H1 (cell line): ENCODE data around the gene BBS12. TPM values are rescaled to one million over a fixed set of nuclear protein-coding genes. Genes with fewer than 3 reads are reported as not detected.
A peak's percentile ranks its signal among the peaks of the same experiment; 100 is the strongest.

Experiments used
- CTCF ChIA-PET: fragments of 300-600 bp; sonication (Branson Sonifier 250); formaldehyde crosslinking; loops from one replicate; lab custom pipeline; 2021; ENCODE audit not compliant: partially characterized antibody; lab: Charles Lee
- POLR2A ChIA-PET: fragments of 300-600 bp; sonication (Branson Sonifier 250); formaldehyde crosslinking; loops from one replicate; lab custom pipeline; 2021; ENCODE audit warnings: inconsistent platforms; ENCODE audit not compliant: partially characterized antibody; lab: Charles Lee
- DNase-seq, 2 experiments: peaks; one replicate each; pipeline versions ENCODE4 v3.0.0 to v3.0.0-alpha.2; 2010 to 2022; ENCODE audit warnings: low spot score in 2 of 2, low read depth in 1 of 2, mixed read lengths in 1 of 2
- FAIRE-seq: peaks from 2 replicates; lab custom pipeline; 2011; peaks lifted over from hg19 to GRCh38; lab: Jason Lieb, UNC
- H2AFZ ChIP-seq: 2 replicates; pipeline ENCODE4 v1.8.1; 2012; ENCODE audit warnings: low read length, inconsistent platforms
- H2AK5ac ChIP-seq: 2 replicates; pipeline ENCODE4 v1.6.1; 2013; ENCODE audit warnings: low read depth, low read length
- H2BK120ac ChIP-seq: replicated peaks from 2 replicates; pipeline ENCODE3; 2013; ENCODE audit warnings: low read depth, low read length, inconsistent platforms
- H2BK12ac ChIP-seq: 2 replicates; pipeline ENCODE4 v1.6.1; 2013; ENCODE audit warnings: low read depth, low read length
- H2BK15ac ChIP-seq: 2 replicates; pipeline ENCODE4 v1.6.1; 2013; ENCODE audit warnings: low read length
- H2BK20ac ChIP-seq: 2 replicates; pipeline ENCODE4 v1.6.1; 2013; ENCODE audit warnings: low read length
- H2BK5ac ChIP-seq: 2 replicates; pipeline ENCODE4 v1.6.1; 2013; ENCODE audit warnings: low read depth, low read length
- H3K14ac ChIP-seq: 2 replicates; pipeline ENCODE4 v1.6.1; 2013; ENCODE audit warnings: inconsistent platforms; ENCODE audit not compliant: insufficient read length
- H3K18ac ChIP-seq: 2 replicates; pipeline ENCODE4 v1.6.1; 2013; ENCODE audit warnings: low read length; ENCODE audit errors: extremely low read depth
- H3K23ac ChIP-seq: 2 replicates; pipeline ENCODE4 v1.6.1; 2013; ENCODE audit warnings: inconsistent platforms; ENCODE audit not compliant: insufficient read length
- H3K23me2 ChIP-seq: 2 replicates; pipeline ENCODE4 v1.6.1; 2013; ENCODE audit warnings: low read depth, low read length
- H3K27ac ChIP-seq: 2 replicates; pipeline ENCODE4 v1.6.1; 2011; ENCODE audit warnings: low read depth, low read length, inconsistent platforms
- H3K27me3 ChIP-seq, 4 experiments: replicated peaks in 1 of 4; 1 replicate in 1 of 4; 2 replicates in 3 of 4; pipeline versions ENCODE4 v1.6.1 to v1.8.1; 2011 to 2013; ENCODE audit warnings: low read length in 3 of 4, mild to moderate bottlenecking in 3 of 4, inconsistent platforms in 2 of 4, mixed read lengths in 2 of 4, moderate library complexity in 1 of 4; ENCODE audit not compliant: control insufficient read depth in 3 of 4, insufficient read depth in 3 of 4; ENCODE audit errors: extremely low read depth in 1 of 4
- H3K36me3 ChIP-seq, 4 experiments: 2 replicates each; pipeline versions ENCODE4 v1.6.1 to v1.8.1; 2011 to 2013; ENCODE audit warnings: mild to moderate bottlenecking in 4 of 4, low read length in 3 of 4, moderate library complexity in 2 of 4, control low read depth in 1 of 4, inconsistent platforms in 1 of 4; ENCODE audit not compliant: insufficient read depth in 4 of 4, control insufficient read depth in 2 of 4
- H3K4ac ChIP-seq: replicated peaks from 2 replicates; pipeline ENCODE3; 2013; ENCODE audit warnings: low read length, low read depth, mixed read lengths, inconsistent platforms; ENCODE audit not compliant: insufficient read length
- H3K4me1 ChIP-seq, 4 experiments: replicated peaks in 1 of 4; 1 replicate in 1 of 4; 2 replicates in 3 of 4; pipeline versions ENCODE4 v1.6.1 to v1.8.1; 2011 to 2013; ENCODE audit warnings: low read length in 3 of 4, inconsistent platforms in 2 of 4, mixed read lengths in 1 of 4; ENCODE audit not compliant: insufficient read depth in 4 of 4, control insufficient read depth in 3 of 4
- H3K4me2 ChIP-seq, 2 experiments: 2 replicates each; pipeline versions ENCODE4 v1.6.1 to v1.8.1; 2011 to 2013; ENCODE audit warnings: low read depth in 2 of 2, low read length in 2 of 2, control low read depth in 1 of 2, inconsistent platforms in 1 of 2, mild to moderate bottlenecking in 1 of 2; ENCODE audit not compliant: insufficient read depth in 1 of 2
- H3K4me3 ChIP-seq, 4 experiments: fragments of 200-600, 300-600 bp in 1 of 4; sonication (generic), shearing (Covaris generic), sonication (Bioruptor Twin) in 1 of 4; 2 replicates each; pipeline versions ENCODE4 v1.5.1 to v1.8.1; 2011 to 2016; ENCODE audit warnings: low read length in 4 of 4, low read depth in 3 of 4, control low read depth in 2 of 4, inconsistent platforms in 2 of 4, mild to moderate bottlenecking in 2 of 4, mixed read lengths in 1 of 4, moderate library complexity in 1 of 4; ENCODE audit not compliant: insufficient read depth in 2 of 4; ENCODE audit errors: extremely low read depth in 1 of 4
- H3K56ac ChIP-seq: replicated peaks from 2 replicates; pipeline ENCODE3; 2013; ENCODE audit warnings: low read depth, mild to moderate bottlenecking, mixed read lengths, low read length, inconsistent platforms; ENCODE audit not compliant: insufficient read length
- H3K79me1 ChIP-seq: 2 replicates; pipeline ENCODE4 v1.6.1; 2013; ENCODE audit warnings: low read depth, low read length, control low read depth
- H3K79me2 ChIP-seq, 2 experiments: 2 replicates each; pipeline versions ENCODE4 v1.6.1 to v1.8.1; 2012 to 2013; ENCODE audit warnings: low read length in 2 of 2, mild to moderate bottlenecking in 2 of 2, inconsistent platforms in 1 of 2; ENCODE audit not compliant: insufficient read depth in 2 of 2, control insufficient read depth in 1 of 2
- H3K9ac ChIP-seq, 4 experiments: replicated peaks in 1 of 4; 1 replicate in 1 of 4; 2 replicates in 3 of 4; pipeline versions ENCODE4 v1.6.1 to v1.8.1; 2011 to 2013; ENCODE audit warnings: low read depth in 3 of 4, low read length in 3 of 4, control low read depth in 2 of 4, mild to moderate bottlenecking in 2 of 4, moderate library complexity in 2 of 4, inconsistent platforms in 1 of 4; ENCODE audit errors: extremely low read depth in 1 of 4
- H3K9me3 ChIP-seq, 2 experiments: 2 replicates each; pipeline versions ENCODE4 v1.6.1 to v1.8.1; 2012 to 2013; ENCODE audit warnings: mild to moderate bottlenecking in 2 of 2, moderate library complexity in 2 of 2, control low read depth in 1 of 2, inconsistent platforms in 1 of 2, low read depth in 1 of 2, low read length in 1 of 2, mixed read lengths in 1 of 2; ENCODE audit not compliant: insufficient read depth in 2 of 2
- H4K20me1 ChIP-seq, 2 experiments: replicated peaks in 1 of 2; 2 replicates each; pipeline versions ENCODE3 to v1.8.1; 2011 to 2013; ENCODE audit warnings: inconsistent platforms in 2 of 2, low read length in 2 of 2, mild to moderate bottlenecking in 1 of 2; ENCODE audit not compliant: insufficient read depth in 2 of 2, control insufficient read depth in 1 of 2
- H4K5ac ChIP-seq: 2 replicates; pipeline ENCODE4 v1.6.1; 2013; ENCODE audit warnings: low read length, low read depth, mixed read lengths, inconsistent platforms; ENCODE audit not compliant: insufficient read length
- H4K8ac ChIP-seq: 2 replicates; pipeline ENCODE4 v1.8.0; 2013; ENCODE audit warnings: mild to moderate bottlenecking, moderate library complexity, low read length, inconsistent platforms; ENCODE audit not compliant: insufficient read depth; ENCODE audit errors: extremely low read depth
- H4K91ac ChIP-seq: replicated peaks from 2 replicates; pipeline ENCODE3; 2013; ENCODE audit warnings: low read length, mixed read lengths, inconsistent platforms; ENCODE audit not compliant: insufficient read length
- BCL11A ChIP-seq, 2 experiments: IDR thresholded peaks; one replicate each; pipeline ENCODE4 v1.6.1; 2011; ENCODE audit warnings: low read depth in 2 of 2, low read length in 2 of 2, mild to moderate bottlenecking in 2 of 2
- CEBPB ChIP-seq: IDR thresholded peaks from 2 replicates; pipeline ENCODE4 v1.6.1; 2012; ENCODE audit warnings: low read depth, low read length
- HDAC6 ChIP-seq: IDR thresholded peaks from one replicate; pipeline ENCODE4 v1.7.1; 2012; ENCODE audit warnings: low read depth, mild to moderate bottlenecking, inconsistent platforms, low read length, moderate library complexity
- KDM5A ChIP-seq: fragments of 200-600 bp; IDR thresholded peaks from 2 replicates; pipeline ENCODE4 v1.7.1; 2012; ENCODE audit warnings: mild to moderate bottlenecking, low read length, inconsistent platforms, mixed read lengths
- SP1 ChIP-seq: IDR thresholded peaks from 2 replicates; pipeline ENCODE4 v1.6.1; 2011; ENCODE audit warnings: low read depth, low read length
- TAF7 ChIP-seq: optimal IDR thresholded peaks from 2 replicates; pipeline ENCODE3; 2011; ENCODE audit warnings: low read depth, mild to moderate bottlenecking, inconsistent platforms, low read length, moderate library complexity, borderline replicate concordance
- WGBS, 2 experiments: shearing (Covaris generic) in 1 of 2; methylation state at CpG; one replicate each; pipeline versions ENCODE4 v1.1.6 to v1.1.7; 2013 to 2015; ENCODE audit warnings: low lambda C conversion rate in 2 of 2, mixed read lengths in 2 of 2, inconsistent platforms in 1 of 2, low coverage in 1 of 2, missing lambda C conversion rate in 1 of 2; ENCODE audit not compliant: insufficient replicate concordance in 2 of 2, insufficient coverage in 1 of 2, insufficient read length in 1 of 2; ENCODE audit errors: extremely low coverage in 1 of 2, missing lambda C conversion rate in 1 of 2; 5-methylcytosine and 5-hydroxymethylcytosine counted together
- polyA plus RNA-seq, 7 experiments: library from polyadenylated mRNA; depleted of rRNA in 3 of 7; stranded (reverse) in 5 of 7; unstranded in 2 of 7; fragments of >200 nt in 5 of 7; fragments of 200-250 nt in 2 of 7; gene quantifications; 1 replicate in 5 of 7; 2 replicates in 1 of 7; 4 replicates in 1 of 7; pipeline versions ENCODE4 v1.2.1 to v1.2.3, GENCODE V29; 2011 to 2013; ENCODE audit warnings: missing spikeins in 2 of 7, mixed read lengths in 2 of 7
- total RNA-seq: library from RNA; stranded (reverse); fragmentation: NEBNext Ultra II Directional; extraction: Animal tissue kit (Norgen Biotek cat#: 25700); gene quantifications from 2 replicates; pipeline ENCODE4 v1.2.1, GENCODE V29; 2021

Gene BBS12
- total and polyA plus RNA-seq, 2 of the 8 experiments (the other 6 are each of a cell fraction or from before 2014, with no cell fraction given): 0.88 to 2.6 TPM

DNA sequence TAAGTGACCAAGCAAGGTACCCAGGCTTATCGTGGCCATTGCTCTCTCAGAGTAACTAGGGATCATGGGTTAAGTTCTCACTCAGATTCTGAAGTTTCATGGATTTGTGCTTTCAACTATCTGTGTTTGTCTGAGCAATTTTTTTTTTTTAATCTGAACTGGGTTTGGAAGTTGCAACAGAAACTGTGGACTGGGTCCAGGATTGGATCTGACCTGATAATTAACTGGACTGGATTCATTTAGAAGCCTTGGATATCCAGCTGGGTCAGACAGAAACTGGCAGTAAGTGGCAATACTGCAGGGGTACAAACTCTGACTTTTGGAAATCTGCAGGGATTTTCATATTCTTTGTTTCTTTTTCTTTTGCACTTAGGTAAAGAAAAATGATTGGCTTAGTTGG is 55.4 kb downstream of the BBS12 start:
- H2AFZ ChIP-seq: no peak overlapping the region
- ChIA-PET CTCF (interaction anchor here (0.9 to 2.6 kb wide), 4 partner anchors 9 to 71 kb away, joined by 3 to 8 read pairs (median 6); no protein-coding TSS in a partner anchor), POLR2A (interaction anchor here (0.9 to 3.4 kb wide), 6 partner anchors 9 to 116 kb away, joined by 3 to 37 read pairs (median 3); partner anchors contain the start of gene FGF2)

More for the DNA sequence above, 55.4 kb downstream of the BBS12 start:
- H3K27me3 ChIP-seq: no peaks in the 10 kb centered on the region
- no peak for DNase-seq
- TF ChIP-seq BCL11A (IDR thresholded peaks at IDR 0.05; ENCODE audit: low read depth in 2 of 2, low read length in 2 of 2) (no peak), HDAC6 (no peak), KDM5A (no peak), SP1 (0 out of 2 replicates have a peak, but pooled peaks have one; percentile 35), TAF7 (no peak), CEBPB (no peak)
- TF ChIP-seq, all 59 proteins: peak for 1
- Histone ChIP-seq H2BK5ac (peak overlapping the region; percentile 86; the same call in 1 of the 2 replicates), H3K36me3 (no peaks in the 10 kb centered on the region), H2BK12ac (peak overlapping the region; percentile 99), H3K56ac (no peak overlapping the region), H3K14ac (no peak overlapping the region), H3K79me1 (no peaks in the 10 kb centered on the region), H2BK15ac (no peak overlapping the region), H3K27ac (no peak overlapping the region), H4K20me1 (no peaks in the 10 kb centered on the region), H2AK5ac (no peak overlapping the region), H2BK20ac (peak overlapping the region; percentile 24; the same call in 1 of the 2 replicates), H3K4me2 (0 out of 4 replicates have a peak overlapping the region, but pooled peaks of 1 of the 2 experiments have one; percentile 25), H3K23ac (no peak overlapping the region), H4K5ac (no peak overlapping the region), H4K91ac (peak overlapping the region; percentile 22), H3K4ac (no peak overlapping the region), H3K4me3 (no peak overlapping the region), H3K4me1 (peaks cover 7 to 14% (median 12%) of the 10 kb centered on the region in 4 experiments), H3K23me2 (no peaks in the 10 kb centered on the region), H4K8ac (no peak overlapping the region), H3K79me2 (no peaks in the 10 kb centered on the region), H3K9ac (no peak overlapping the region), H3K18ac (peak overlapping the region; percentile 60), H3K9me3 (no peaks in the 10 kb centered on the region), H2BK120ac (peak overlapping the region; percentile 91)
- WGBS, 2 experiments: 95% methylated on average over 1 of the region's 1 CpG; no CpG with 5 or more reads in 1 of the 2 experiments
- peak; percentile 19 for FAIRE-seq
